PC-9 (cell line): ENCODE results near the gene PHOSPHO2. TPM values are rescaled to one million over a fixed set of nuclear protein-coding genes. Genes with fewer than 3 reads are reported as not detected.

Experiments
- BruUV-seq: library from RNA; stranded (reverse); fragments of 400-500 nt; replicated peaks from 2 replicates; lab custom pipeline; 2021; lab: Mats Ljungman, UMichigan
- CTCF ChIA-PET: fragments of 300-600 bp; sonication (Branson Sonifier 250); formaldehyde crosslinking; loops from one replicate; lab custom pipeline; 2022; ENCODE audit warnings: antibody characterized with exemption; lab: Charles Lee
- POLR2A ChIA-PET: fragments of 300-600 bp; sonication (Branson Sonifier 250); formaldehyde crosslinking; loops from one replicate; lab custom pipeline; 2022; ENCODE audit warnings: antibody characterized with exemption; ENCODE audit not compliant: unreplicated experiment; lab: Charles Lee
- DNase-seq, 2 experiments: peaks; one replicate each; pipeline versions ENCODE4 v3.0.0 to v3.0.0-alpha.2; 2015 to 2022; ENCODE audit warnings: mixed read lengths in 1 of 2
- H2AFZ ChIP-seq: fragments of 200-600 bp; sonication (generic); 2 replicates; pipeline ENCODE4 v1.8.1; 2017; ENCODE audit warnings: antibody characterized with exemption
- H3F3A ChIP-seq: fragments of 200-600 bp; sonication (generic); 2 replicates; pipeline ENCODE4 v1.8.1; 2017; ENCODE audit warnings: antibody characterized with exemption, mild to moderate bottlenecking, low read depth; ENCODE audit not compliant: insufficient read depth
- H3K27ac ChIP-seq: fragments of 200-600 bp; sonication (generic); 2 replicates; pipeline ENCODE4 v1.6.1; 2016; ENCODE audit warnings: mixed run types
- H3K27me3 ChIP-seq: fragments of 200-600 bp; sonication (generic); 2 replicates; pipeline ENCODE4 v1.6.1; 2016; ENCODE audit warnings: low read depth, mixed run types; ENCODE audit not compliant: insufficient read depth
- H3K36me3 ChIP-seq: fragments of 200-600 bp; sonication (generic); 2 replicates; pipeline ENCODE4 v1.6.1; 2016; ENCODE audit warnings: low read depth, mixed run types
- H3K4me1 ChIP-seq: fragments of 200-600 bp; sonication (generic); replicated peaks from 2 replicates; pipeline ENCODE4 v1.6.1; 2016; ENCODE audit warnings: mixed run types; ENCODE audit not compliant: insufficient read depth
- H3K4me2 ChIP-seq: fragments of 200-600 bp; sonication (generic); 2 replicates; pipeline ENCODE4 v1.6.1; 2017; ENCODE audit warnings: mixed run types
- H3K4me3 ChIP-seq: fragments of 200-600 bp; sonication (generic); 2 replicates; pipeline ENCODE4 v1.6.1; 2016; ENCODE audit warnings: mixed run types
- H3K79me2 ChIP-seq: fragments of 200-600 bp; sonication (generic); 2 replicates; pipeline ENCODE4 v1.6.1; 2017; ENCODE audit warnings: low read depth, mixed run types
- H3K9me2 ChIP-seq: fragments of 200-600 bp; sonication (generic); 2 replicates; pipeline ENCODE4 v1.8.1; 2017; ENCODE audit warnings: mild to moderate bottlenecking; ENCODE audit not compliant: insufficient read depth
- H3K9me3 ChIP-seq: fragments of 200-600 bp; sonication (generic); 2 replicates; pipeline ENCODE4 v1.8.1; 2016; ENCODE audit warnings: low read depth; ENCODE audit not compliant: insufficient read depth
- H4K20me1 ChIP-seq: fragments of 200-600 bp; sonication (generic); 2 replicates; pipeline ENCODE4 v1.8.1; 2017; ENCODE audit not compliant: insufficient read depth
- EZH2 ChIP-seq: fragments of 200-600 bp; sonication (generic); IDR thresholded peaks from 2 replicates; pipeline ENCODE4 v1.8.0; 2017; ENCODE audit warnings: antibody characterized with exemption, low read depth
- intact Hi-C: fragments of 100-400 bp; cut with micrococcal nuclease; formaldehyde crosslinking; loops from one replicate; pipeline ENCODE4 v1.10.0; 2022; ENCODE audit not compliant: unreplicated experiment
- total RNA-seq: library from RNA; stranded (reverse); gene quantifications from 2 replicates; pipeline ENCODE4 v1.2.3, GENCODE V29; 2021
- TF ChIP-seq, protein P1 (sequence below): fragments of 200-600 bp; sonication (generic); conservative IDR thresholded peaks from 2 replicates; pipeline ENCODE4 v1.6.1; 2017; ENCODE audit warnings: mixed run types, antibody characterized with exemption, mild to moderate bottlenecking, moderate library complexity

The PHOSPHO2 gene
- total RNA-seq, 1 experiment from 2014 or later, result 5.9 TPM

DNA sequence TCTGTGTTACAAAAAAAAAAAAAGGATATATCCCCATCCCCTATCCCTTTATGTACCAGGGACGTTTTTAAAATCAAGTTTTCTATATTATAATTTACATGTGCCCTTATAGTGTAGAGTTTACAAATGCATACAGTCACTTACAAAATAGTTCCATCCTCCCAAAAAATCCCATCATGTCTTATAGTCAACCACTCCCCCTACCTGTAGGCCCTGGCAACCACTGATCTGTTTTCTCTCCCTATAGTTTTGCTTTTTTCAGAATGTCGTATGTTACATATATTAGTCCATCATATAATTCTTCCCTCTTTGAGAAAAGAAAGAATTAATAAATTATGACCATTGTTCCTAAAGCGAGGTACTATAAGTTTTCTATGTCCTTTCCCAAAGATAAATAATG lies 17.9 kb upstream of the PHOSPHO2 start:
- Histone ChIP-seq H3K79me2 (no peaks in the 10 kb centered on the region), H3K4me1 (no peaks in the 10 kb centered on the region), H4K20me1 (no peaks in the 10 kb centered on the region), H3K36me3 (no peaks in the 10 kb centered on the region), H3K27ac (no peak overlapping the region), H3K4me2 (no peak overlapping the region), H3K9me3 (no peaks in the 10 kb centered on the region), H3K27me3 (no peaks in the 10 kb centered on the region), H2AFZ (no peak overlapping the region), H3K9me2 (no peaks in the 10 kb centered on the region), H3K4me3 (no peak overlapping the region), H3F3A (no peaks in the 10 kb centered on the region)
- DNase-seq, result no peak
- BruUV-seq, result no TSS peak
- POLR2A ChIA-PET, result no interaction called here
- CTCF ChIA-PET, result no interaction called here
- intact Hi-C loops, result no loop called here
- TF ChIP-seq, protein P1, sequence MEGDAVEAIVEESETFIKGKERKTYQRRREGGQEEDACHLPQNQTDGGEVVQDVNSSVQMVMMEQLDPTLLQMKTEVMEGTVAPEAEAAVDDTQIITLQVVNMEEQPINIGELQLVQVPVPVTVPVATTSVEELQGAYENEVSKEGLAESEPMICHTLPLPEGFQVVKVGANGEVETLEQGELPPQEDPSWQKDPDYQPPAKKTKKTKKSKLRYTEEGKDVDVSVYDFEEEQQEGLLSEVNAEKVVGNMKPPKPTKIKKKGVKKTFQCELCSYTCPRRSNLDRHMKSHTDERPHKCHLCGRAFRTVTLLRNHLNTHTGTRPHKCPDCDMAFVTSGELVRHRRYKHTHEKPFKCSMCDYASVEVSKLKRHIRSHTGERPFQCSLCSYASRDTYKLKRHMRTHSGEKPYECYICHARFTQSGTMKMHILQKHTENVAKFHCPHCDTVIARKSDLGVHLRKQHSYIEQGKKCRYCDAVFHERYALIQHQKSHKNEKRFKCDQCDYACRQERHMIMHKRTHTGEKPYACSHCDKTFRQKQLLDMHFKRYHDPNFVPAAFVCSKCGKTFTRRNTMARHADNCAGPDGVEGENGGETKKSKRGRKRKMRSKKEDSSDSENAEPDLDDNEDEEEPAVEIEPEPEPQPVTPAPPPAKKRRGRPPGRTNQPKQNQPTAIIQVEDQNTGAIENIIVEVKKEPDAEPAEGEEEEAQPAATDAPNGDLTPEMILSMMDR, result peak; percentile 32; the same call in 1 of the 2 replicates
- TF ChIP-seq EZH2, result no peak

DNA sequence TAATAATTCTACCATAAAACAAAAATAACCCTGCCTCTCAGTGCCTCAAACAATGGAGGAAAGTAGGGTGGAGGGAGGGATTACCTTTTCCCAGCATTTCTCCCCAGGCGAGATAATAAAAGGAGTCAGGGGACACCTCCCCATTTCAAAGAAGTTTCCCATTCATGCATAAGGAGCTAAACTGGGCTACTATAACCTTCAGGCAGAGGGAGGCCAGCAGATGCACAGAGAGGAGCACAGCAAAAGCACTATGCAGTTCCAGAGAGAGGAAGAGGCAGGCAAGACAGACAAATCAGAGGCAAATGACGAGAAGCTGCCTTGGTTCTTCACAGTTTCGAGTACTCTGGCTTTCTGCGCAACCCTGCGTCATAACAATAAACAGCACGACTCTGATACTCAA lies 17.4 kb upstream of the PHOSPHO2 start:
- Histone ChIP-seq H3K4me1 (no peaks in the 10 kb centered on the region), H3K27me3 (no peaks in the 10 kb centered on the region), H3K4me3 (no peak overlapping the region), H3K4me2 (no peak overlapping the region), H3K27ac (no peak overlapping the region), H3K9me2 (no peaks in the 10 kb centered on the region), H3K36me3 (no peaks in the 10 kb centered on the region), H3F3A (no peaks in the 10 kb centered on the region), H2AFZ (no peak overlapping the region), H3K9me3 (no peaks in the 10 kb centered on the region), H4K20me1 (no peaks in the 10 kb centered on the region), H3K79me2 (no peaks in the 10 kb centered on the region)
- CTCF ChIA-PET, result no interaction called here
- intact Hi-C loops, result no loop called here
- POLR2A ChIA-PET, result no interaction called here
- TF ChIP-seq, protein P1, result no peak
- TF ChIP-seq EZH2, result no peak
- no TSS peak for BruUV-seq
- no peak for DNase-seq

DNA sequence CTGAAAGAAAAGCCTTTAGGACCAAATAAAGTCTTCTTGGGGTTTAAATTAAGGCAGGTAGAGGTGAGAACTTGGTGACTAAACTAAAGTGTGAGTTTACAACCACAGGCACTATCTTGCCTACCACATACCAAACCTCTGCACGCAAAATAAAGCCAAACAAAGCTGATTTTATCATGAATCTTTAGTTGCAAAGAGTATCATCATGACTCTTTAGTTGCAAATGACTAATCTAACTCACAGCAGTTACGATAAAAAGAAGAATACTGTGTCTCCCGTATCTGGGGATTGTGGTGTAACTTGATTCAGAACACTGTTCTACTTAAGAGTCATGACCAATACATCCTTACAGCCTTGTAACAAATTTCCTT lies 11.2 kb upstream of the PHOSPHO2 start:
- Histone ChIP-seq H3K4me1 (no peaks in the 10 kb centered on the region), H2AFZ (no peak overlapping the region), H3K4me3 (no peak overlapping the region), H3K9me2 (no peaks in the 10 kb centered on the region), H3K4me2 (no peak overlapping the region), H3K27ac (no peak overlapping the region), H3K9me3 (no peaks in the 10 kb centered on the region), H3K36me3 (no peaks in the 10 kb centered on the region), H3F3A (no peaks in the 10 kb centered on the region), H3K79me2 (no peaks in the 10 kb centered on the region), H3K27me3 (no peaks in the 10 kb centered on the region), H4K20me1 (no peaks in the 10 kb centered on the region)
- CTCF ChIA-PET, result no interaction called here
- POLR2A ChIA-PET, result no interaction called here
- BruUV-seq, result no TSS peak
- intact Hi-C loops, result no loop called here
- DNase-seq, result no peak
- TF ChIP-seq, protein P1, result no peak
- no peak for TF ChIP-seq EZH2
